Measurements from ENCODE around the gene YPEL4. TPM values are rescaled to one million over a fixed set of nuclear protein-coding genes. Genes with fewer than 3 reads are reported as not detected.

Gene YPEL4
- total and polyA plus RNA-seq, 8 donors = 1.2 to 10.1 (median 6.7) TPM

DNA sequence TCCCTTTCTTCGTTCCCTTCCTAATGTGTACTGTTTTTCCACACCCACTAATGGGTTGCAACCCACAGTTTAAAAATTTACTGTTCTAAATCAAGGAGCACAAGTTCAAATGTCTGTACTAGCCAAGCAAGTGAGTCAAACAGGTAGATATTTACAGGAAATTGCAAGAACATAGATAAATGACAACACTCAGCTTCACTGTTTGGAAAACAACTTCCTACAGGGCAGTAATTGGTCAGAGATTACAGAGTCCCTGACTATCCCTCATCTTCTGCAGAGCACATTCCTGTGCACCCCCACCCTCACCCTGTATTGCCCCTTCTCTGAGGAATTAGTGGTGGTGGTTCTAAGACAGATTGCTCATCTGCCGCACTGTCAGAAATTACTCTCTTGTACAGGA is 50.3 kb downstream of the YPEL4 start:
- no peak for TF ChIP-seq CTCF (IDR thresholded peaks at IDR 0.05)
- intact Hi-C loops (cut with DNase I) = no loop called here
- ATAC-seq = no peak
- H3K9me3 ChIP-seq = no peaks in the 10 kb centered on the region
- peaks cover 9 to 21% of the 10 kb centered on the region in 2 donors for H3K4me1 ChIP-seq
- H3K27me3 ChIP-seq = no peaks in the 10 kb centered on the region
- H3K36me3 ChIP-seq = peaks cover 0 to 10% of the 10 kb centered on the region in 2 donors
- no peak for DNase-seq
- peak overlapping the region; percentile 69 to 72 for H3K27ac ChIP-seq
- H3K4me3 ChIP-seq = peak overlapping the region in 1 of 2 donors; percentile 56

GRCh38 chr11:57598831-57599155 is 50.9 kb downstream of the YPEL4 start:
- H3K4me3 ChIP-seq = peak overlapping the region; percentile 52 to 56
- H3K9me3 ChIP-seq = no peaks in the 10 kb centered on the region
- intact Hi-C loops (cut with DNase I) = no loop called here
- H3K4me1 ChIP-seq = peaks cover 9 to 21% of the 10 kb centered on the region in 2 donors
- no peak for ATAC-seq
- H3K27ac ChIP-seq = peak overlapping the region; percentile 69 to 72
- no peaks in the 10 kb centered on the region for H3K27me3 ChIP-seq
- H3K36me3 ChIP-seq = peaks cover 0 to 10% of the 10 kb centered on the region in 2 donors
- no peak for TF ChIP-seq CTCF (IDR thresholded peaks at IDR 0.05)
- DNase-seq = peak in 1 of 4 donors; percentile 45

GRCh38 chr11:57597916-57598830 is 51.5 kb downstream of the YPEL4 start:
- no peaks in the 10 kb centered on the region for H3K9me3 ChIP-seq
- peak overlapping the region; percentile 69 to 72 for H3K27ac ChIP-seq
- no peak for TF ChIP-seq CTCF (IDR thresholded peaks at IDR 0.05)
- ATAC-seq = peak; percentile 98
- intact Hi-C loops (cut with DNase I) = no loop called here
- DNase-seq = peak; percentile 83 to 92 (median 85)
- peaks cover 0 to 10% of the 10 kb centered on the region in 2 donors for H3K36me3 ChIP-seq
- peak overlapping the region; percentile 52 to 56 for H3K4me3 ChIP-seq
- peaks cover 9 to 16% of the 10 kb centered on the region in 2 donors for H3K4me1 ChIP-seq
- no peaks in the 10 kb centered on the region for H3K27me3 ChIP-seq

DNA sequence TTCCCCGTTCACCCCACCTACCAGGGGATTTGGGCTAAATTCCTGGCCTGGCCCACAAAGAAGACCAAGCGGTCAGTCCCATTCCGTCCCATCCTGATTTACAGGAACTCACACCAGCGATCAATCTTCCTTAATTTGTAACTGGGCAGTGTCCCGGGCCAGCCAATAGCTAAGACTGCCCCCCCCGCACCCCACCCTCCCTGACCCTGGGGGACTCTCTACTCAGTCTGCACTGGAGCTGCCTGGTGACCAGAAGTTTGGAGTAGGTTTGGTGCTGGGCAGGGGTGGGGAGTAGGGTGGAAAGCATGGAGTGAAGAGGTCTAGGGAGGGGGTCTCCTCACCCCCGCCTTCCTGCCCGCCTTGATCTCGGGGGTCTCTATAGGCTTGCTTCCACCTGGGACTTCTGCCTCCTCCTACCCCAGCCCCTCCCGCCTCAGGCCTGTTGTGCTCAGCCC is 52.2 kb downstream of the YPEL4 start, which contains the start of gene SERPING1:
SERPING1 (plus strand) TSS at position 225 of the 455 bp plus-strand sequence. CDS start 586 bp downstream, outside the sequence.
- no peaks in the 10 kb centered on the region for H3K9me3 ChIP-seq
- H3K36me3 ChIP-seq = peaks cover 0 to 5% of the 10 kb centered on the region in 2 donors
- no peaks in the 10 kb centered on the region for H3K27me3 ChIP-seq
- ATAC-seq (peak; percentile 77), DNase-seq (peak in 3 of 4 donors; percentile 38 to 62 (median 45))
- intact Hi-C loops (cut with DNase I) = no loop called here
- peaks cover 9 to 16% of the 10 kb centered on the region in 2 donors for H3K4me1 ChIP-seq
- TF ChIP-seq CTCF (IDR thresholded peaks at IDR 0.05) = no peak
- peak within 1 kb of the TSS; percentile 69 to 72 for H3K27ac ChIP-seq
- H3K4me3 ChIP-seq = peak within 1 kb of the TSS; percentile 52 to 56

DNA sequence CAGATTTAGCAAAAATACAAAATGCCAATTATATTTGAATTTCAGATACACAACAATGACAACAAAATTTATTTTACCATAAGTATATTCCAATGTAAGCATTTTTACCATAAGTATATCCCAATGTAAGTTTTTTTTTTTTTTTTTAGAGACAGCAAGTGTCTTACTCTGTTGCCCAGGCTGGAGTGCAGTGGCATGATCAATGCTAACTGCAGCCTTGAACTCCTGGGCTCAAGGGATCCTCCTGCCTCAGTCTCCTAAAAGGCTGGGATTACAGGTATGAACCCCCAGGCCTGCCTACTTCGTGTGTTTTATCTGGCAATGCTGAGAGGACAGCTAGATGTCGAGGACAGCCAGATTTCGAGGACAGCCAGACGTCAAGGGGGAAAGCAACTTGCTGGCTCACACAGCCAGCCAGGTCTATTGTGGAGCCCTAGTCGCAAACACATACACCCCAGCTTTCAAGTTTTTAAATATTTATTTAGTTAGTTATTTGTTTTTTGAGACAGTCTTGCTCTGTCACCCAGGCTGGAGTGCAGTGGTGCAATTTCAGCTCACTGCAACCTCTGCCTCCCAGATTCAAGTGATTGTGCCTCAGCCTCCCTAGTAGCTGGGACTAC is 53.3 kb downstream of the YPEL4 start:
- TF ChIP-seq CTCF (IDR thresholded peaks at IDR 0.05) = no peak
- DNase-seq (no peak), ATAC-seq (no peak)
- Histone ChIP-seq H3K4me3 (no peak overlapping the region), H3K27me3 (no peaks in the 10 kb centered on the region), H3K36me3 (no peaks in the 10 kb centered on the region), H3K9me3 (no peaks in the 10 kb centered on the region), H3K4me1 (peaks cover 9 to 16% of the 10 kb centered on the region in 2 donors), H3K27ac (no peak overlapping the region)
- intact Hi-C loops (cut with DNase I) = no loop called here

All from left lung (tissue), 10 donors.